ENCODE measurements around the gene DPF1. TPM values are rescaled to one million over a fixed set of nuclear protein-coding genes. Genes with fewer than 3 reads are reported as not detected.

Gene DPF1
- total RNA-seq, 1 experiment from 2014 or later = 10.5 TPM

- no peaks in the 10 kb centered on the region for H3K27me3 ChIP-seq (replicated peaks)
- H3K36me3 ChIP-seq = peaks cover 1% of the 10 kb centered on the region
- H3K4me3 ChIP-seq = no peak overlapping the region
- no peak overlapping the region for H3K27ac ChIP-seq
- no peaks in the 10 kb centered on the region for H3K4me1 ChIP-seq (replicated peaks)
- no peak for DNase-seq (ENCODE audit: low read depth in 1 of 2, low spot score in 2 of 2)
- H3K9me3 ChIP-seq (replicated peaks) = no peaks in the 10 kb centered on the region
Measured at GRCh38 chr19:38206928-38207327, 17.1 kb downstream of the DPF1 start.

- Histone ChIP-seq H3K27me3 (replicated peaks) (no peaks in the 10 kb centered on the region), H3K4me1 (replicated peaks) (no peaks in the 10 kb centered on the region), H3K27ac (no peak overlapping the region), H3K9me3 (replicated peaks) (no peaks in the 10 kb centered on the region), H3K36me3 (peaks cover 7% of the 10 kb centered on the region), H3K4me3 (no peak overlapping the region)
- no peak for DNase-seq (ENCODE audit: low read depth in 1 of 2, low spot score in 2 of 2)
Measured at GRCh38 chr19:38206006-38206745, 17.8 kb downstream of the DPF1 start.

GRCh38 chr19:38204728-38205127, 19.3 kb downstream of the DPF1 start:
- Histone ChIP-seq H3K9me3 (replicated peaks) (no peaks in the 10 kb centered on the region), H3K27ac (no peak overlapping the region), H3K27me3 (replicated peaks) (no peaks in the 10 kb centered on the region), H3K36me3 (peaks cover 8% of the 10 kb centered on the region), H3K4me3 (no peak overlapping the region), H3K4me1 (replicated peaks) (no peaks in the 10 kb centered on the region)
- no peak for DNase-seq (ENCODE audit: low read depth in 1 of 2, low spot score in 2 of 2)

- no peaks in the 10 kb centered on the region for H3K9me3 ChIP-seq (replicated peaks)
- no peak overlapping the region for H3K27ac ChIP-seq
- H3K27me3 ChIP-seq (replicated peaks) = no peaks in the 10 kb centered on the region
- H3K36me3 ChIP-seq = peaks cover 8% of the 10 kb centered on the region
- H3K4me3 ChIP-seq = no peak overlapping the region
- DNase-seq (ENCODE audit: low read depth in 1 of 2, low spot score in 2 of 2) = no peak
- H3K4me1 ChIP-seq (replicated peaks) = no peaks in the 10 kb centered on the region
Measured at GRCh38 chr19:38204096-38204495, 19.9 kb downstream of the DPF1 start.

GRCh38 chr19:38203197-38203596, 20.8 kb downstream of the DPF1 start:
- Histone ChIP-seq H3K9me3 (replicated peaks) (no peaks in the 10 kb centered on the region), H3K27ac (no peak overlapping the region), H3K4me1 (replicated peaks) (no peaks in the 10 kb centered on the region), H3K27me3 (replicated peaks) (no peaks in the 10 kb centered on the region), H3K4me3 (no peak overlapping the region), H3K36me3 (peaks cover 12% of the 10 kb centered on the region)
- no peak for DNase-seq (ENCODE audit: low read depth in 1 of 2, low spot score in 2 of 2)

DNA sequence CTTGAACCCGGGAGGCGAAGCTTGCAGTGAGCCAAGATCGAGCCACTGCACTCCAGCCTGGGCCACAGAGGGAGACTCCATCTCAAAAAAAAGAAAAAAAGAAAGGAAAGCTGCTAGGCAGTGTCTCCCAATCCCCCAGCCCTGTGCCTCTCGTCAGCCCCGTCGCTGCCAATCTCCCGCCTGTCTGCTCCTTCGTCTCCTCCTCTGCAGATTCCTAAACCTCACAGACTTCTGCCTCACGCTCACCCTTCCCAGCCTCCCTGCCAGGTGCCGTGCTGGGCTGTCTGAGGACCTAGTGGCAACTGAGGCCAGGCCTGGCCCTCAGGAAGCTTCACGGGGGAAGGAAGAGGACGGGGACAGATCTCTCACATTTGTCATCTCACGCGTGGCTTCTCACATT, 21.5 kb downstream of the DPF1 start:
- DNase-seq (ENCODE audit: low read depth in 1 of 2, low spot score in 2 of 2) = no peak
- H3K9me3 ChIP-seq (replicated peaks) = no peaks in the 10 kb centered on the region
- peaks cover 12% of the 10 kb centered on the region for H3K36me3 ChIP-seq
- H3K27me3 ChIP-seq (replicated peaks) = no peaks in the 10 kb centered on the region
- no peak overlapping the region for H3K4me3 ChIP-seq
- no peak overlapping the region for H3K27ac ChIP-seq
- no peaks in the 10 kb centered on the region for H3K4me1 ChIP-seq (replicated peaks)

GRCh38 chr19:38201731-38202130, 22.3 kb downstream of the DPF1 start:
- no peaks in the 10 kb centered on the region for H3K4me1 ChIP-seq (replicated peaks)
- H3K4me3 ChIP-seq = no peak overlapping the region
- no peaks in the 10 kb centered on the region for H3K27me3 ChIP-seq (replicated peaks)
- DNase-seq (ENCODE audit: low read depth in 1 of 2, low spot score in 2 of 2) = no peak
- no peak overlapping the region for H3K27ac ChIP-seq
- H3K36me3 ChIP-seq = peaks cover 12% of the 10 kb centered on the region
- H3K9me3 ChIP-seq (replicated peaks) = no peaks in the 10 kb centered on the region

DNA sequence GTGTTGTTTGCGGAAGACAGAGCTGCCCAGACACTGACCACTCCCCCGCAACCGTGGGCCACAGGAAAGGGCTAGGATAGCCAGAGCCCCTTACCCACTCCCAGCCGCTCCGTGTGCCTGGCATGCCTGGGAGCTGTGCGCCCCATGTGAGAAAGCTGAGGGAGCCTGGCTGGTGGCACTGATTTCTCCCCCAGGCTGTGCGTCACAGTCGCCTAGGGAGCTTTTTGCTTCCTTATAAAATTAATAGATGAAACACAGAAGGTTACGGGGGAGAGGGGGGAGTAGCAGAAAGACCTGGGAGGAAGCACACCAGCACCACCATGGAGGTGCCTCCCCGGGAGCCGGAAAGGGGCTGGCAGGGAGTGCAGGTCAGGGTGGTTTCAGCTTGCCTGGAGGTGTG, 24.7 kb downstream of the DPF1 start:
- Histone ChIP-seq H3K27ac (no peak overlapping the region), H3K9me3 (replicated peaks) (no peaks in the 10 kb centered on the region), H3K36me3 (peaks cover 12% of the 10 kb centered on the region), H3K4me3 (no peak overlapping the region), H3K4me1 (replicated peaks) (no peaks in the 10 kb centered on the region), H3K27me3 (replicated peaks) (no peaks in the 10 kb centered on the region)
- DNase-seq (ENCODE audit: low read depth in 1 of 2, low spot score in 2 of 2) = no peak

DNA sequence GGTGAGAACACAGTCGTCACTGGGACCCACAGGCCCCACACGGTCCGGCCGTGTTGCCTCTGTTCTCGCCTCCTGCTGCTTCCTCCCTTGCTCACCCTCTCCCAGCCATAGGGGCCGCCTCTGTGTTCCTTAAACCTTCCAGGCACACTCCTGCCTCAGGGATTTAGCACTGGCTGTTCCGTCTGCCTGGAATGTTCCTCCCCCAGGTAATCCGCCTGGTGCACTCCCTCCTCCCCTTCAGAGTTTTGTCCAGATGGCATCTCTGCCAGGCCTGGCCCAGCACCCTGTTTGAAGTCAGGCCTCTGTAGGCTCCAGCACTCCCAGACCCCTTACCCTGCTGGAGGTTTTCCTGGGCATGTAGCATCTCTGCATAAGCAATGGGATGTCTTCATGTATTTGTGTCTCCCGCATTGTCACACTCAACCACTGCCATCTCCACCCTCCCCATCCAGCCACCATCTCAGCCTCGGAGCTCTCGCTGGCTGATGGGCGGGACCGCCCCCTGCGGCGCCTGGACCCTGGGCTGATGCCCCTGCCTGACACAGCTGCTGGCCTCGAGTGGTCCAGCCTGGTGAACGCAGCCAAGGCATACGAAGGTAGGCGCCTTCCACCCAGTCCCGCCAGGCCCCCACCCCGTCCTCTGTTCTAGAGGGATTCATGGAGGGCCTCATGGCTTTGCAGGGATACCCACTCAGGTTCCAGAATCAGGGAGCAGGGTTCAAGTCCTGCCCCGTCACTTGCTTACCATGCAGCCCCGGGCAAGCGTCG, 25.9 kb downstream of the DPF1 start:
- Histone ChIP-seq H3K36me3 (peaks cover 12% of the 10 kb centered on the region), H3K9me3 (replicated peaks) (no peaks in the 10 kb centered on the region), H3K27me3 (replicated peaks) (no peaks in the 10 kb centered on the region), H3K27ac (no peak overlapping the region), H3K4me1 (replicated peaks) (no peaks in the 10 kb centered on the region), H3K4me3 (no peak overlapping the region)
- no peak for DNase-seq (ENCODE audit: low read depth in 1 of 2, low spot score in 2 of 2)

GRCh38 chr19:38196948-38197656, 26.9 kb downstream of the DPF1 start:
- peaks cover 14% of the 10 kb centered on the region for H3K36me3 ChIP-seq
- H3K27ac ChIP-seq = no peak overlapping the region
- DNase-seq (ENCODE audit: low read depth in 1 of 2, low spot score in 2 of 2) = no peak
- no peak overlapping the region for H3K4me3 ChIP-seq
- no peaks in the 10 kb centered on the region for H3K9me3 ChIP-seq (replicated peaks)
- no peaks in the 10 kb centered on the region for H3K27me3 ChIP-seq (replicated peaks)
- H3K4me1 ChIP-seq (replicated peaks) = no peaks in the 10 kb centered on the region

DNA sequence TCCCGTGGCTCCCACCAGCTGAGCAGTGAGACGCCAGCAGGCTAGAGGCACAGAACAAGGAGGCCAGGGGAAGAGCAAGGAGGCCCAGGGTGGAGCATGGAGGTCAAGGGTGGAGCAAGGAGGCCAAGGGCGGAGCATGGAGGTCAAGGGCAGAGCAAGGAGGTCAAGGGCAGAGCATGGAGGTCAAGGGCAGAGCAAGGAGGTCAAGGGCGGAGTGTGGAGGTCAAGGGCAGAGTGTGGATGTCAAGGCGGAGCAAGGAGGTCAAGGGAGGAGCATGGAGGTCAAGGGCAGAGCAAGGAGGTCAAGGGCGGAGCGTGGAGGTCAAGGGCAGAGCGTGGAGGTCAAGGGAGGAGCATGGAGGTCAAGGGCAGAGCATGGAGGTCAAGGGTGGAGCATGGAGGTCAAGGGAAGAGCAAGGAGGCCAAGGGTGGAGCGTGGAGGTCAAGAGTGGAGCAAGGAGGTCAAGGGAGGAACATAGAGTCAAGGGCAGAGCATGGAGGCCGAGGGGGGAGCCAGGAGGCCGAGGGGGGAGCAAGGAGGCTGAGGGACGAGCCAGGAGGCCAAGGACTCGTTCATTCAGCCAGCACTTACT, 27.7 kb downstream of the DPF1 start:
- Histone ChIP-seq H3K27ac (no peak overlapping the region), H3K4me1 (replicated peaks) (no peaks in the 10 kb centered on the region), H3K27me3 (replicated peaks) (no peaks in the 10 kb centered on the region), H3K36me3 (peaks cover 11% of the 10 kb centered on the region), H3K4me3 (no peak overlapping the region), H3K9me3 (replicated peaks) (no peaks in the 10 kb centered on the region)
- no peak for DNase-seq (ENCODE audit: low read depth in 1 of 2, low spot score in 2 of 2)

- Histone ChIP-seq H3K36me3 (peaks cover 9% of the 10 kb centered on the region; the same call in 1 of the 2 replicates), H3K4me1 (replicated peaks) (no peaks in the 10 kb centered on the region), H3K4me3 (no peak overlapping the region), H3K27me3 (replicated peaks) (no peaks in the 10 kb centered on the region), H3K27ac (no peak overlapping the region), H3K9me3 (replicated peaks) (no peaks in the 10 kb centered on the region)
- no peak for DNase-seq (ENCODE audit: low read depth in 1 of 2, low spot score in 2 of 2)
Measured at GRCh38 chr19:38195237-38195636, 28.8 kb downstream of the DPF1 start.

GRCh38 chr19:38194061-38194701, 29.8 kb downstream of the DPF1 start:
- Histone ChIP-seq H3K4me3 (no peak overlapping the region), H3K36me3 (peaks cover 9% of the 10 kb centered on the region; the same call in 1 of the 2 replicates), H3K27ac (no peak overlapping the region), H3K9me3 (replicated peaks) (no peaks in the 10 kb centered on the region), H3K27me3 (replicated peaks) (no peaks in the 10 kb centered on the region), H3K4me1 (replicated peaks) (no peaks in the 10 kb centered on the region)
- no peak for DNase-seq (ENCODE audit: low read depth in 1 of 2, low spot score in 2 of 2)

All from SJSA1 (cell line).